Activated T-cell treated with anti-CD3 and anti-CD28 coated beads, Interleukin-2, amount 50 U/mL, for 24 hours (primary cell): ENCODE measurements around the gene GCH1.
"Not testable (repeated sequence)": the region's sequence is repeated elsewhere in the genome, so short reads cannot be mapped to it uniquely, and the experiment has no call there.

Experiments
- DNase-seq: peaks from one replicate; pipeline ENCODE4 v3.0.0-alpha.2; 2020
- H3K27ac Mint-ChIP-seq: 2 replicates; pipeline ENCODE4 v1.8.0; 2020; ENCODE audit warnings: mild to moderate bottlenecking, mixed read lengths
- H3K27me3 Mint-ChIP-seq: 2 replicates; pipeline ENCODE4 v1.8.0; 2020; ENCODE audit warnings: mixed read lengths
- H3K36me3 Mint-ChIP-seq: 2 replicates; pipeline ENCODE4 v1.8.0; 2020; ENCODE audit warnings: low read depth, mixed read lengths
- H3K4me1 Mint-ChIP-seq: 2 replicates; pipeline ENCODE4 v1.8.0; 2020; ENCODE audit warnings: low read depth, mixed read lengths
- H3K4me3 Mint-ChIP-seq: 2 replicates; pipeline ENCODE4 v1.8.0; 2020; ENCODE audit warnings: mild to moderate bottlenecking, moderate library complexity, mixed read lengths
- H3K9me3 Mint-ChIP-seq: 2 replicates; pipeline ENCODE4 v1.8.0; 2020; ENCODE audit warnings: mixed read lengths

The GCH1 gene

GRCh38 chr14:54809767-54810166 lies 92.9 kb downstream of the GCH1 start:
- H3K9me3 Mint-ChIP-seq = no peaks in the 10 kb centered on the region
- peaks cover 11% of the 10 kb centered on the region for H3K27me3 Mint-ChIP-seq
- no peaks in the 10 kb centered on the region for H3K36me3 Mint-ChIP-seq
- H3K4me3 Mint-ChIP-seq = no peak overlapping the region
- peaks cover 10% of the 10 kb centered on the region for H3K4me1 Mint-ChIP-seq
- no peak overlapping the region for H3K27ac Mint-ChIP-seq
- DNase-seq = no peak

GRCh38 chr14:54808326-54809161 lies 94.1 kb downstream of the GCH1 start:
- no peak for DNase-seq
- Mint-ChIP-seq H3K27me3 (peaks cover 18% of the 10 kb centered on the region), H3K36me3 (no peaks in the 10 kb centered on the region), H3K4me1 (peaks cover 10% of the 10 kb centered on the region), H3K27ac (no peak overlapping the region), H3K4me3 (no peak overlapping the region), H3K9me3 (no peaks in the 10 kb centered on the region)

GRCh38 chr14:54807881-54808280 lies 94.7 kb downstream of the GCH1 start:
- H3K27me3 Mint-ChIP-seq = peaks cover 18% of the 10 kb centered on the region
- H3K36me3 Mint-ChIP-seq = no peaks in the 10 kb centered on the region
- no peak overlapping the region for H3K4me3 Mint-ChIP-seq
- no peaks in the 10 kb centered on the region for H3K9me3 Mint-ChIP-seq
- peaks cover 10% of the 10 kb centered on the region for H3K4me1 Mint-ChIP-seq
- no peak for DNase-seq
- no peak overlapping the region for H3K27ac Mint-ChIP-seq

GRCh38 chr14:54807428-54807827 lies 95.2 kb downstream of the GCH1 start:
- DNase-seq = no peak
- Mint-ChIP-seq H3K27me3 (peaks cover 18% of the 10 kb centered on the region), H3K4me1 (peaks cover 10% of the 10 kb centered on the region), H3K9me3 (no peaks in the 10 kb centered on the region), H3K4me3 (no peak overlapping the region), H3K27ac (no peak overlapping the region), H3K36me3 (no peaks in the 10 kb centered on the region)

DNA sequence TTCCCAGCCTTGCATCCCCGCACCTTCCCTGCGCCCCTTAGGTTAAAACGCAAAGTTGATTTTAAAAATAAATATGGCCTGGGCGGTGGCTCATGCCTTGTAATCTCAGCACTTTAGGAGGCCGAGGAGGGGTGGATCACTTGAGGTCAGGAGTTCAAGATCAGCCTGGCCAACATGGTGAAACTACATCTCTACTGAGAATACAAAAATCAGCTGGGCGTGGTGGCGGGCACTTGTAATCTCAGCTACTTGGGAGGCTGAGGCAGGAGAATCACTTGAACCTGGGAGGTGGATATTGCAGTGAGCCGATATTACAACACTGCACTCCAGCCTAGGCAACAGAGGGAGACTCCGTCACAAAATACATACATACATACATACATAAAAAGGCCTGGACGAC lies 96.0 kb downstream of the GCH1 start:
- no peak overlapping the region for H3K27ac Mint-ChIP-seq
- peaks cover 10% of the 10 kb centered on the region for H3K4me1 Mint-ChIP-seq
- no peaks in the 10 kb centered on the region for H3K9me3 Mint-ChIP-seq
- no peaks in the 10 kb centered on the region for H3K36me3 Mint-ChIP-seq
- no peak overlapping the region for H3K4me3 Mint-ChIP-seq
- DNase-seq = no peak
- H3K27me3 Mint-ChIP-seq = peaks cover 19% of the 10 kb centered on the region

DNA sequence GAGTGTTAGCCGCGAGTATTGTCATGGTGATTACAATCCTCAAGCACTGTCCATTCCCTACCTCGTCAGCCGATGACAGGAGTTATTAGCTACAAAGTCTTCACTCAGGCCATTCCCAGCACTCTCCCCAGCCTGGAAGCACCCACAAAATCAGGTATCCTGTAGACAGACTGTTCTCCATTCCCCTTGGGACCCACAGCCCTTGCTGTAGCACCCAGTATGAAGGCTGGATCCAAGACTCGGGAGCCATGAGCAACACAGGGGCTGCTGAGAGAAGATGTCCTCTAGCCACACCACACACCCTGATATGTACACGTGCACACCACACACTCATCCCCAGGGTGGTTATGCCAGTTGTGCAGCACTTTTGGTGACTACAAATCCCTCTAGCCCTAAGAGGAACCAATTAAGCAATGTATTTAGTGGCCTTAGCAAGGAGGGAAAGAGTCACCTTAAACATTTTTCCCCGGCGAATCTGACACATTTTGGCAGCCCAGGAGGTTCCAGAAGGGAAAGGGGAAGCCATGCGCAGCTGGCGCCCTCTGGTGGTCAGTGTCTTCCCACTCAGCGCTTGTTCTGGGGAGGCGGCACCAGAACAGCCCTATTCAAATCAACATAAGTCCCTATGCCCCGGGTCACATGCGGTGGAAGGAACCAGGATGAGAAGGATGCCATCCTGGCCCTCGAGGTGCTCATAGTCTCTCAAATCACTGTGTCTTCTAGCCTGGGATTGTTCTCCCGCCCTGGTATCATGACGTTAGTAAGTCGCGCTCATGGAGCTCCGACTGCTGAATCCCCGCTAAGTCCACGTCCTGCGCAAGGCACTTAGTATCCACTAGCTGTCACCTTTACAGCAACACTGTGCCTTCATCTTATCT lies 96.9 kb downstream of the GCH1 start:
- Mint-ChIP-seq H3K27ac (no peak overlapping the region), H3K27me3 (peaks cover 25% of the 10 kb centered on the region)

DNA sequence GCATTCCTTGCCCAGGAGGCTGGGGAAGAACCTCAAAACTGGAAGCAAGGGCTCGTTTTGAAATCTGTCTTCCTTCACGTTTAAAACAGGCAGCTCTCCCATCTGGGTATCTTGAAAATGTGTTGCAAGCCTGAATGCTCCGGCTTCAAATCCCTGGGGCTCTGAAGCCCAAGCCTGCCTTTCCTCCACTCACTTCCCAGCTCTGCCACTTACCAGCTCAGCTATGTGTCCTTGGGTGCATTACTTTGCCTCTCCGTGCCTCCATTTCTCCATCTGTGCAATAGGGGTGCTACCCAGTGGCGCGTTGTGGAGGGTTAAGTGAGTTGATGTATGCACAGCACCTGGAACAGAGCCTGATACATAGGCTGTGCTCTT lies 97.6 kb downstream of the GCH1 start:
- DNase-seq = no peak
- no peak overlapping the region for H3K4me3 Mint-ChIP-seq
- H3K9me3 Mint-ChIP-seq = no peaks in the 10 kb centered on the region
- H3K4me1 Mint-ChIP-seq = peaks cover 10% of the 10 kb centered on the region
- H3K27ac Mint-ChIP-seq = no peak overlapping the region
- no peaks in the 10 kb centered on the region for H3K36me3 Mint-ChIP-seq
- H3K27me3 Mint-ChIP-seq = peaks cover 31% of the 10 kb centered on the region

More for the DNA sequence above, 96.9 kb downstream of the GCH1 start:
- Mint-ChIP-seq H3K9me3 (no peaks in the 10 kb centered on the region), H3K4me3 (no peak overlapping the region), H3K36me3 (no peaks in the 10 kb centered on the region), H3K4me1 (peaks cover 10% of the 10 kb centered on the region)
- DNase-seq = peak; percentile 86

DNA sequence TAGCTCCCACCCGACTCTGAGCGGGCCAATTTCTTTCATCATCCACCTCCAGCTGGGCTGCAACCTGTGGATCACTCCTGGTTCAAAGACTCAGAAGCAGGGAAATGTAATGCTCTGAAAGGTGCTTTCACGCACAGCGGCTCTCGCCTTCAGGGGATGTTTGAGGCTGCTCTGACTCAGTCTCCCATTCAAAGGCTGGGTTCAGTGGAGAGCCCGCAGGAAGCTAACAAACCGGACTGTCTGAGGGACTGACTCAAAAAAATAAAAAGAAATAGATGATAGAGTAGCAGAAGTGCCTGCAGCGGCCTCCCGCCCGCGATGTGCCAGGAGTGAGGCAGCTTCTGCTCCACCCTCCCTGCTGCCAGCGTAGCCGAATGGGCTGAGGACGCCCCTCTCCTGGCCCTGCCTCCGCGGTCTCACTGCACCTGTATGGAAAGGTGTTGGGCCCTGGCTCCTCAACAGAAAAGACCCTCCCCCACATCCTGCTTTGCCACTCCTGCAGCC lies 98.0 kb downstream of the GCH1 start:
- Mint-ChIP-seq H3K4me1 (peaks cover 6% of the 10 kb centered on the region), H3K9me3 (no peaks in the 10 kb centered on the region), H3K27me3 (peaks cover 32% of the 10 kb centered on the region), H3K27ac (no peak overlapping the region), H3K36me3 (no peaks in the 10 kb centered on the region), H3K4me3 (no peak overlapping the region)
- no peak for DNase-seq

DNA sequence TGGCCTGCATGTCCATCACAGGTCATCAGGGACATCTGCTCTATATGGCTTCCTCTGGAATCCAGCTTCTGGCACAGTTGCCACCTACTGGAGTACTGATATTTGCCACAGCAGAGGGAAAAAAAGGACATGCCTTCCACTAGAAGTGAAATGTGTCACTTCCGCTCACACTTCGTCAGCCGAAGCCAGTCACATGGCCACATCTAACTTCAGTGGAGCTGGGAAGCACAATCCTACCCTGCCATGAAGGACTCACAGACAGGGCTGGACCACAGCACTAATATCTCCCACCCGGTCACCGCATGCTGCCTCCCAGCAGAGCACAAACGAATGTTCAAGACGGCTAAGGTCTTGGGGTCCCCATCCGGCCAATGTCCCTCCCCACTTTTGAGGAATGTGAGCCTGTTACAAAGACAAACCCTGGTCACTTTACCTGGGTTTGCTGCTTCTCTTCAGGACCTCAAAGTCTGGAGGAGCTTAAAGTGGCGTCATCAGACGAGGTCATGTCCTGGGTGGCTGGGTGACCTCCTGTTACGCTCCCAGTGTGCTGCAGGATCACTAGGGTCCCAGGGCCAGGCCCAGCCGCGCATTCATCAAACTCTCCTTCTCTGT lies 98.6 kb downstream of the GCH1 start:
- Mint-ChIP-seq H3K4me1 (peaks cover 6% of the 10 kb centered on the region), H3K4me3 (no peak overlapping the region), H3K27ac (no peak overlapping the region), H3K36me3 (no peaks in the 10 kb centered on the region), H3K27me3 (peaks cover 32% of the 10 kb centered on the region), H3K9me3 (no peaks in the 10 kb centered on the region)
- DNase-seq = no peak

GRCh38 chr14:54803396-54803795 lies 99.2 kb downstream of the GCH1 start:
- H3K36me3 Mint-ChIP-seq = no peaks in the 10 kb centered on the region
- peaks cover 6% of the 10 kb centered on the region for H3K4me1 Mint-ChIP-seq
- no peak for DNase-seq
- no peak overlapping the region for H3K27ac Mint-ChIP-seq
- peaks cover 32% of the 10 kb centered on the region for H3K27me3 Mint-ChIP-seq
- H3K4me3 Mint-ChIP-seq = no peak overlapping the region
- H3K9me3 Mint-ChIP-seq = no peaks in the 10 kb centered on the region

- DNase-seq, H3K27ac Mint-ChIP-seq, H3K4me3 Mint-ChIP-seq, H3K36me3 Mint-ChIP-seq, H3K9me3 Mint-ChIP-seq, H3K4me1 Mint-ChIP-seq: not testable (repeated sequence)
- peaks cover 29% of the 10 kb centered on the region for H3K27me3 Mint-ChIP-seq
These were observed 101.1 kb downstream of the GCH1 start for GRCh38 chr14:54801482-54801881.

- no peak overlapping the region for H3K27ac Mint-ChIP-seq
- H3K4me3 Mint-ChIP-seq = no peak overlapping the region
- H3K27me3 Mint-ChIP-seq = peaks cover 14% of the 10 kb centered on the region
- no peaks in the 10 kb centered on the region for H3K36me3 Mint-ChIP-seq
- H3K9me3 Mint-ChIP-seq = no peaks in the 10 kb centered on the region
- no peak for DNase-seq
- no peaks in the 10 kb centered on the region for H3K4me1 Mint-ChIP-seq
These were observed 104.0 kb downstream of the GCH1 start for GRCh38 chr14:54798465-54799124.

DNA sequence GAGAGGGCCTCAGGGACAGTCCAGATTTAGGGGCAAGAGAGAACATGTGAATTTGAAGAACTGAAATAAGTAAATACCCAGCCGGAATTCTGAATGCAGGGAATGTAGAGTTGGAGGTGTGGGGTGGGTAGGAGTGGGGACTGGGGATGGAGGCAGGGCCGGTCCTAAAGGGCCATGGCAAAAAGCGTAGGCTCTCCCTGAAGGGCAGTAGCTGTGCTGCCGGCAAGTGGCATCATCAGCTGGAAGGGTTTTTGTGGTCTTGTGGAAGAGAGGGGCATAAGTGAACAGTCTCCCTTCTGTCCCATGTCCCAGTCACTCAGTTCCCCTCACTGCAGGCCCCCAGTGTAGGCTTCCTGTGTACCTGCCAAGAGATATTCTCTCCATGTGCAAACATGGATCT lies 104.6 kb downstream of the GCH1 start:
- no peaks in the 10 kb centered on the region for H3K36me3 Mint-ChIP-seq
- no peaks in the 10 kb centered on the region for H3K4me1 Mint-ChIP-seq
- H3K27me3 Mint-ChIP-seq = peaks cover 14% of the 10 kb centered on the region
- H3K4me3 Mint-ChIP-seq = no peak overlapping the region
- DNase-seq = no peak
- no peak overlapping the region for H3K27ac Mint-ChIP-seq
- no peaks in the 10 kb centered on the region for H3K9me3 Mint-ChIP-seq

GRCh38 chr14:54797556-54797955 lies 105.1 kb downstream of the GCH1 start:
- Mint-ChIP-seq H3K27me3 (peaks cover 14% of the 10 kb centered on the region), H3K27ac (no peak overlapping the region), H3K4me3 (no peak overlapping the region), H3K4me1 (no peaks in the 10 kb centered on the region), H3K36me3 (no peaks in the 10 kb centered on the region), H3K9me3 (no peaks in the 10 kb centered on the region)
- no peak for DNase-seq
